Body of pancreas (tissue), 4 donors: Measurements from ENCODE around the gene GRID1.

Experiments used
- POLR2A ChIP-seq, 3 donors: fragments of 450-650 bp; IDR thresholded peaks; one replicate each; pipeline ENCODE4 v1.6.1; 2016; ENCODE audit warnings: antibody characterized with exemption in 3 of 3, mild to moderate bottlenecking in 2 of 3
- TF ChIP-seq, protein P1 (sequence below), 7 experiments: fragments of 450-650 bp in 4 of 7; fragments of 200-600 bp in 3 of 7; sonication (generic) in 3 of 7; IDR thresholded peaks; one replicate each; pipeline ENCODE4 v1.5.1; 2016 to 2019; ENCODE audit warnings: antibody characterized with exemption in 7 of 7

DNA sequence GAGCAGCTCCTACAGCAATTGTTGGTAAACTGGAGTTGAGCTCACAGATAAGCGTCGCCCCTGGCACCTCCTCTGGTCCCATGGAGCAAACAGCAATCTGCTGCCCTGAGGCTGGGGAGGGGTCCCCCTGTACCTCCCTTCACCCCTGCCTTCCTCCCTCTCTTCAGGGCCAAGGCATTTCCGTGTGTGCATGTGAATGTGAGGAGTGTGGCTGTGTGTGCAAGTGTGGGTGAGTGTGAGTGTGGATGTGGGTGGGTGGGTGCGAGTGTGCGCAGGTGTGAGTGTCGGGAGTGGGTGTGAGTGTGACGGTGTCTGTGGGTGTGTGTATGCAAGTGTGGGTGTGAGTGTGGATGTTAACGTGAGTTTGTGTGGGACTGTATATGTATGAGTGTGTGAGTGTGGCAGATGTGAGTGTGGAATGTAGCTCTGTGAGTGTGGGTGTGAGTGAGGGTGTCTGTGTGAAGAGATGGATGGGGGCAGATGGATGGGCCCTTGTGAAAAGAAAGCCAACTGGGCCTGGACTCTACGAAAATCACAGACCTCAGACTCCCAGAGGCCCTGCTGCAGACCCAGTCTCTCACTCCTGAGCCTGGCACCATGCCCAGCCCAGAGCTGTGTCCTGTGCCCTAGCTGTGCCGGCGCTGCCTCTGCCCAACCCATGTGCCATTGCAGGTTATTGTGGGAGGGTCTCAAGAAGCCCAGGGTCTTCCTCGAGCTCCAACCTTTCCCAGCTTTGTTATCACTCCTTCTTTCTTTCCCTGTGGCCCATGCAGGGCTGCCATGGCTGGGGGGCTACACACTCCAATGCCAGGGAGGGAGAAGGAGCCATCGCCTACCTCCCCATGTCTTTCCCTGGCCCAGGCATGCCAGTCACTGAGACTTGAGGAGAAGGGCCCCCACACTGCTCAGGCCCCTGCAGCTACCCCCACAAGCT is 73.9 kb downstream of the GRID1 start:
- TF ChIP-seq, protein P1, sequence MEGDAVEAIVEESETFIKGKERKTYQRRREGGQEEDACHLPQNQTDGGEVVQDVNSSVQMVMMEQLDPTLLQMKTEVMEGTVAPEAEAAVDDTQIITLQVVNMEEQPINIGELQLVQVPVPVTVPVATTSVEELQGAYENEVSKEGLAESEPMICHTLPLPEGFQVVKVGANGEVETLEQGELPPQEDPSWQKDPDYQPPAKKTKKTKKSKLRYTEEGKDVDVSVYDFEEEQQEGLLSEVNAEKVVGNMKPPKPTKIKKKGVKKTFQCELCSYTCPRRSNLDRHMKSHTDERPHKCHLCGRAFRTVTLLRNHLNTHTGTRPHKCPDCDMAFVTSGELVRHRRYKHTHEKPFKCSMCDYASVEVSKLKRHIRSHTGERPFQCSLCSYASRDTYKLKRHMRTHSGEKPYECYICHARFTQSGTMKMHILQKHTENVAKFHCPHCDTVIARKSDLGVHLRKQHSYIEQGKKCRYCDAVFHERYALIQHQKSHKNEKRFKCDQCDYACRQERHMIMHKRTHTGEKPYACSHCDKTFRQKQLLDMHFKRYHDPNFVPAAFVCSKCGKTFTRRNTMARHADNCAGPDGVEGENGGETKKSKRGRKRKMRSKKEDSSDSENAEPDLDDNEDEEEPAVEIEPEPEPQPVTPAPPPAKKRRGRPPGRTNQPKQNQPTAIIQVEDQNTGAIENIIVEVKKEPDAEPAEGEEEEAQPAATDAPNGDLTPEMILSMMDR (IDR thresholded peaks at IDR 0.05) = no peak
- no peak for TF ChIP-seq POLR2A (IDR thresholded peaks at IDR 0.05)
